GM23338 (cell line): ENCODE measurements around the gene HOXA3. TPM values are rescaled to one million over a fixed set of nuclear protein-coding genes. Genes with fewer than 3 reads are reported as not detected.

Experiments used
- ATAC-seq: fragments of 200-7000 bp; cut with Tn5 transposase; 3 replicates; pipeline ENCODE4 v1.9.1; 2020
- DNase-seq: peaks from one replicate; pipeline ENCODE4 v3.0.0-alpha.2; 2015; ENCODE audit warnings: low spot score
- H2AFZ ChIP-seq: fragments of 200-600 bp; sonication (generic); 2 replicates; pipeline ENCODE4 v1.8.0; 2016; ENCODE audit warnings: antibody characterized with exemption, mild to moderate bottlenecking, moderate library complexity
- H3F3A ChIP-seq: fragments of 200-600 bp; sonication (generic); replicated peaks from 2 replicates; pipeline ENCODE4 v1.8.0; 2017; ENCODE audit warnings: antibody characterized with exemption, mixed run types, low read depth
- H3K27ac ChIP-seq: fragments of 200-600 bp; sonication (generic); 2 replicates; pipeline ENCODE4 v1.6.1; 2016; ENCODE audit warnings: low read depth
- H3K27me3 ChIP-seq: fragments of 200-600 bp; sonication (generic); 2 replicates; pipeline ENCODE4 v1.8.0; 2016; ENCODE audit warnings: mild to moderate bottlenecking, mixed run types, moderate library complexity; ENCODE audit not compliant: insufficient read depth
- H3K36me3 ChIP-seq: fragments of 200-600 bp; sonication (generic); 2 replicates; pipeline ENCODE4 v1.8.0; 2016; ENCODE audit warnings: mild to moderate bottlenecking; ENCODE audit not compliant: insufficient read depth
- H3K4me1 ChIP-seq: fragments of 200-600 bp; sonication (generic); 2 replicates; pipeline ENCODE4 v1.8.0; 2016; ENCODE audit warnings: mild to moderate bottlenecking, moderate library complexity; ENCODE audit not compliant: insufficient read depth
- H3K4me2 ChIP-seq: fragments of 200-600 bp; sonication (generic); 2 replicates; pipeline ENCODE4 v1.7.1; 2017; ENCODE audit warnings: mixed run types
- H3K4me3 ChIP-seq: fragments of 200-600 bp; sonication (generic); 2 replicates; pipeline ENCODE4 v1.6.1; 2016; ENCODE audit warnings: mixed run types
- H3K79me2 ChIP-seq: fragments of 200-600 bp; sonication (generic); replicated peaks from 2 replicates; pipeline ENCODE4 v1.8.0; 2017; ENCODE audit warnings: mild to moderate bottlenecking; ENCODE audit not compliant: insufficient read depth
- H3K9me2 ChIP-seq: fragments of 200-600 bp; sonication (generic); 2 replicates; pipeline ENCODE4 v1.8.0; 2017; ENCODE audit not compliant: insufficient read depth
- H4K20me1 ChIP-seq: fragments of 200-600 bp; sonication (generic); replicated peaks from 2 replicates; pipeline ENCODE4 v1.8.0; 2017; ENCODE audit warnings: mild to moderate bottlenecking; ENCODE audit not compliant: insufficient read depth
- H3K27ac Mint-ChIP-seq: 2 replicates; pipeline ENCODE4 v1.8.0; 2020; ENCODE audit warnings: inconsistent platforms, mild to moderate bottlenecking, moderate library complexity, mixed read lengths
- H3K27me3 Mint-ChIP-seq: 3 replicates; pipeline ENCODE4 v1.8.0; 2022; ENCODE audit warnings: low read depth, mild to moderate bottlenecking, moderate library complexity, mixed read lengths, inconsistent platforms; ENCODE audit not compliant: insufficient read depth, poor library complexity
- H3K36me3 Mint-ChIP-seq: 3 replicates; pipeline ENCODE4 v1.8.0; 2021; ENCODE audit warnings: low read depth, mild to moderate bottlenecking, inconsistent platforms, moderate library complexity, mixed read lengths
- H3K4me1 Mint-ChIP-seq: 3 replicates; pipeline ENCODE4 v1.8.0; 2020; ENCODE audit warnings: mild to moderate bottlenecking, inconsistent platforms, mixed read lengths
- H3K4me3 Mint-ChIP-seq: 3 replicates; pipeline ENCODE4 v1.8.0; 2021; ENCODE audit warnings: moderate library complexity, mild to moderate bottlenecking, inconsistent platforms, mixed read lengths
- H3K9me3 Mint-ChIP-seq: 3 replicates; pipeline ENCODE4 v1.8.0; 2020; ENCODE audit warnings: moderate library complexity, mild to moderate bottlenecking, inconsistent platforms, mixed read lengths
- CREB1 ChIP-seq: fragments of 250-450 bp; sonication (Bioruptor Pico); IDR thresholded peaks from 2 replicates; pipeline ENCODE4 v1.5.0; 2020; ENCODE audit warnings: low read depth, mild to moderate bottlenecking, moderate library complexity
- EZH2 ChIP-seq: fragments of 200-600 bp; sonication (generic); IDR thresholded peaks from one replicate; pipeline ENCODE4 v1.8.0; 2017; ENCODE audit warnings: antibody characterized with exemption, mild to moderate bottlenecking, low read depth; ENCODE audit not compliant: unreplicated experiment
- EZH2phosphoT487 ChIP-seq: fragments of 200-600 bp; sonication (generic); IDR thresholded peaks from one replicate; pipeline ENCODE4 v1.8.1; 2018; ENCODE audit warnings: antibody characterized with exemption; ENCODE audit not compliant: unreplicated experiment
- JUNB ChIP-seq: IDR thresholded peaks from one replicate; pipeline ENCODE4 v1.6.1; 2016; ENCODE audit warnings: antibody characterized with exemption; ENCODE audit not compliant: unreplicated experiment
- NANOG ChIP-seq: IDR thresholded peaks from 2 replicates; pipeline ENCODE4 v1.6.1; 2016; ENCODE audit warnings: antibody characterized with exemption, borderline replicate concordance
- POLR2AphosphoS5 ChIP-seq: IDR thresholded peaks from 2 replicates; pipeline ENCODE4 v1.6.1; 2016; ENCODE audit warnings: antibody characterized with exemption, low read depth
- ZNF114 ChIP-seq: fragments of 250-450 bp; sonication (Bioruptor Pico); IDR thresholded peaks from 2 replicates; pipeline ENCODE4 v1.5.0; 2020; ENCODE audit warnings: mild to moderate bottlenecking, moderate library complexity
- polyA plus RNA-seq: library from polyadenylated mRNA; unstranded; fragments of >200 nt; fragmentation: Nextera tagmentation; extraction: Ambion mirVana; gene quantifications from 2 replicates; pipeline ENCODE4 v1.2.1, GENCODE V29; 2016
- total RNA-seq: library from RNA; depleted of rRNA; stranded (reverse); fragments of >200 nt; shearing (Covaris generic); gene quantifications from 2 replicates; pipeline ENCODE4 v1.2.3, GENCODE V29; 2014
- TF ChIP-seq, protein P1 (sequence below): fragments of 250-450 bp; sonication (Bioruptor Pico); IDR thresholded peaks from 2 replicates; pipeline ENCODE4 v1.5.0; 2020; ENCODE audit warnings: mild to moderate bottlenecking, moderate library complexity
- TF ChIP-seq, protein P2 (sequence below): IDR thresholded peaks from one replicate; pipeline ENCODE4 v1.6.1; 2018; ENCODE audit warnings: antibody characterized with exemption; ENCODE audit not compliant: unreplicated experiment

The HOXA3 gene
- total and polyA plus RNA-seq, 2 experiments from 2014 or later: not detected

- Histone ChIP-seq H3K79me2 (no peaks in the 10 kb centered on the region), H3K4me3 (0 out of 2 replicates have a peak overlapping the region, but pooled peaks have one; percentile 17), H3K27ac (no peak overlapping the region)
These were observed 57.9 kb downstream of the HOXA3 start for GRCh38 chr7:27094304-27095049.

DNA sequence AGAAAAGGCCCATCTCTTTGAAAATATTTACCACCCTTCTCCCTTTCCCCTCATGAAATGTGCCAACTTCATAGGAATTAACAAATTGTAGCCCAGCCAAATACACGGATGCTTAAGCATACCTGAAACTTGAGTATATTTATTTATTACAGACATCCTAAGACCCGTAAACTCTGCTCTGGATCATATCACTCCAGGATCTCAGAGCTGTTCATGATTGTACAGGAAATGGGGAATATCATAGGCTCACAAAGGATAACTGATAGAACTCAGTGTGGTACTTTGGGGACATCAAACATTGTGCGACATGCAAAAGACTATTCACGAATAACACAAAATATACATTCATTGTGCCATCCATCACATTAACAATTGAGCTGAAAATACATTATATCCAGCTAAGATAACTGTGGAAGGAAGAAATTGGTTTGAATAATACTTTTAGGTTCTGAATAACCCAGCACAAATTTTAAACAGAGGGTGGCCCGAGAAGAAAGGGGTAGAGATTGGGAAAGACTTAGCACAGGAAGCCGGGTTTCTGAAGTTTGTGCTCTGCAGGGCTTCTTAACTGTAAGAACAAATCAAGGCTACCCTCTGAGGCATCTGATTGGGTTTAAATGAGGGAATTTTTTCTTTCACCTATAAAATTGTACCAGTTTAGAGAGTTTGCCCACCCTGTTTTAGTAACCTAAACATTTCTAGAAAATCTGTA lies 59.0 kb downstream of the HOXA3 start:
- peaks cover 59% of the 10 kb centered on the region for H3K4me1 ChIP-seq
- H3K9me2 ChIP-seq: no peaks in the 10 kb centered on the region
- peaks cover 100% of the 10 kb centered on the region for H3K27me3 Mint-ChIP-seq
- H3K4me1 Mint-ChIP-seq: peaks cover 51% of the 10 kb centered on the region
- no peak for ATAC-seq
- H2AFZ ChIP-seq: no peak overlapping the region
- H3F3A ChIP-seq: peaks cover 42% of the 10 kb centered on the region
- H3K4me3 Mint-ChIP-seq: no peak overlapping the region
- H3K79me2 ChIP-seq: no peaks in the 10 kb centered on the region
- no peaks in the 10 kb centered on the region for H3K36me3 Mint-ChIP-seq
- no peak overlapping the region for H3K4me3 ChIP-seq
- H3K27me3 ChIP-seq: peaks cover 100% of the 10 kb centered on the region
- H3K27ac ChIP-seq: no peak overlapping the region
- H4K20me1 ChIP-seq: peaks cover 52% of the 10 kb centered on the region
- no peak overlapping the region for H3K27ac Mint-ChIP-seq
- no peak for DNase-seq
- no peak for TF ChIP-seq NANOG
- TF ChIP-seq, protein P1, sequence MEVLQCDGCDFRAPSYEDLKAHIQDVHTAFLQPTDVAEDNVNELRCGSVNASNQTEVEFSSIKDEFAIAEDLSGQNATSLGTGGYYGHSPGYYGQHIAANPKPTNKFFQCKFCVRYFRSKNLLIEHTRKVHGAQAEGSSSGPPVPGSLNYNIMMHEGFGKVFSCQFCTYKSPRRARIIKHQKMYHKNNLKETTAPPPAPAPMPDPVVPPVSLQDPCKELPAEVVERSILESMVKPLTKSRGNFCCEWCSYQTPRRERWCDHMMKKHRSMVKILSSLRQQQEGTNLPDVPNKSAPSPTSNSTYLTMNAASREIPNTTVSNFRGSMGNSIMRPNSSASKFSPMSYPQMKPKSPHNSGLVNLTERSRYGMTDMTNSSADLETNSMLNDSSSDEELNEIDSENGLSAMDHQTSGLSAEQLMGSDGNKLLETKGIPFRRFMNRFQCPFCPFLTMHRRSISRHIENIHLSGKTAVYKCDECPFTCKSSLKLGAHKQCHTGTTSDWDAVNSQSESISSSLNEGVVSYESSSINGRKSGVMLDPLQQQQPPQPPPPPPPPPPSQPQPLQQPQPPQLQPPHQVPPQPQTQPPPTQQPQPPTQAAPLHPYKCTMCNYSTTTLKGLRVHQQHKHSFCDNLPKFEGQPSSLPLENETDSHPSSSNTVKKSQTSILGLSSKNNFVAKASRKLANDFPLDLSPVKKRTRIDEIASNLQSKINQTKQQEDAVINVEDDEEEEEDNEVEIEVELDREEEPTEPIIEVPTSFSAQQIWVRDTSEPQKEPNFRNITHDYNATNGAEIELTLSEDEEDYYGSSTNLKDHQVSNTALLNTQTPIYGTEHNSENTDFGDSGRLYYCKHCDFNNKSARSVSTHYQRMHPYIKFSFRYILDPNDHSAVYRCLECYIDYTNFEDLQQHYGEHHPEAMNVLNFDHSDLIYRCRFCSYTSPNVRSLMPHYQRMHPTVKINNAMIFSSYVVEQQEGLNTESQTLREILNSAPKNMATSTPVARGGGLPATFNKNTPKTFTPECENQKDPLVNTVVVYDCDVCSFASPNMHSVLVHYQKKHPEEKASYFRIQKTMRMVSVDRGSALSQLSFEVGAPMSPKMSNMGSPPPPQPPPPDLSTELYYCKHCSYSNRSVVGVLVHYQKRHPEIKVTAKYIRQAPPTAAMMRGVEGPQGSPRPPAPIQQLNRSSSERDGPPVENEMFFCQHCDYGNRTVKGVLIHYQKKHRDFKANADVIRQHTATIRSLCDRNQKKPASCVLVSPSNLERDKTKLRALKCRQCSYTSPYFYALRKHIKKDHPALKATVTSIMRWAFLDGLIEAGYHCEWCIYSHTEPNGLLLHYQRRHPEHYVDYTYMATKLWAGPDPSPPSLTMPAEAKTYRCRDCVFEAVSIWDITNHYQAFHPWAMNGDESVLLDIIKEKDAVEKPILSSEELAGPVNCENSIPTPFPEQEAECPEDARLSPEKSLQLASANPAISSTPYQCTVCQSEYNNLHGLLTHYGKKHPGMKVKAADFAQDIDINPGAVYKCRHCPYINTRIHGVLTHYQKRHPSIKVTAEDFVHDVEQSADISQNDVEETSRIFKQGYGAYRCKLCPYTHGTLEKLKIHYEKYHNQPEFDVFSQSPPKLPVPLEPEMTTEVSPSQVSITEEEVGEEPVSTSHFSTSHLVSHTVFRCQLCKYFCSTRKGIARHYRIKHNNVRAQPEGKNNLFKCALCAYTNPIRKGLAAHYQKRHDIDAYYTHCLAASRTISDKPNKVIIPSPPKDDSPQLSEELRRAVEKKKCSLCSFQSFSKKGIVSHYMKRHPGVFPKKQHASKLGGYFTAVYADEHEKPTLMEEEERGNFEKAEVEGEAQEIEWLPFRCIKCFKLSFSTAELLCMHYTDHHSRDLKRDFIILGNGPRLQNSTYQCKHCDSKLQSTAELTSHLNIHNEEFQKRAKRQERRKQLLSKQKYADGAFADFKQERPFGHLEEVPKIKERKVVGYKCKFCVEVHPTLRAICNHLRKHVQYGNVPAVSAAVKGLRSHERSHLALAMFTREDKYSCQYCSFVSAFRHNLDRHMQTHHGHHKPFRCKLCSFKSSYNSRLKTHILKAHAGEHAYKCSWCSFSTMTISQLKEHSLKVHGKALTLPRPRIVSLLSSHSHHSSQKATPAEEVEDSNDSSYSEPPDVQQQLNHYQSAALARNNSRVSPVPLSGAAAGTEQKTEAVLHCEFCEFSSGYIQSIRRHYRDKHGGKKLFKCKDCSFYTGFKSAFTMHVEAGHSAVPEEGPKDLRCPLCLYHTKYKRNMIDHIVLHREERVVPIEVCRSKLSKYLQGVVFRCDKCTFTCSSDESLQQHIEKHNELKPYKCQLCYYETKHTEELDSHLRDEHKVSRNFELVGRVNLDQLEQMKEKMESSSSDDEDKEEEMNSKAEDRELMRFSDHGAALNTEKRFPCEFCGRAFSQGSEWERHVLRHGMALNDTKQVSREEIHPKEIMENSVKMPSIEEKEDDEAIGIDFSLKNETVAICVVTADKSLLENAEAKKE: no peak
- no peak for TF ChIP-seq POLR2AphosphoS5
- TF ChIP-seq JUNB: no peak
- TF ChIP-seq ZNF114: no peak
- TF ChIP-seq EZH2phosphoT487: no peak
- TF ChIP-seq EZH2: peak; percentile 57
- no peaks in the 10 kb centered on the region for H3K36me3 ChIP-seq
- no peak overlapping the region for H3K4me2 ChIP-seq
- H3K9me3 Mint-ChIP-seq: peaks cover 4% of the 10 kb centered on the region; the same call in 1 of the 3 replicates

More at GRCh38 chr7:27094304-27095049, 57.9 kb downstream of the HOXA3 start:
- H4K20me1 ChIP-seq: peaks cover 54% of the 10 kb centered on the region
- DNase-seq (no peak), ATAC-seq (no peak)
- no peak overlapping the region for H3K27ac Mint-ChIP-seq
- TF ChIP-seq, protein P2, sequence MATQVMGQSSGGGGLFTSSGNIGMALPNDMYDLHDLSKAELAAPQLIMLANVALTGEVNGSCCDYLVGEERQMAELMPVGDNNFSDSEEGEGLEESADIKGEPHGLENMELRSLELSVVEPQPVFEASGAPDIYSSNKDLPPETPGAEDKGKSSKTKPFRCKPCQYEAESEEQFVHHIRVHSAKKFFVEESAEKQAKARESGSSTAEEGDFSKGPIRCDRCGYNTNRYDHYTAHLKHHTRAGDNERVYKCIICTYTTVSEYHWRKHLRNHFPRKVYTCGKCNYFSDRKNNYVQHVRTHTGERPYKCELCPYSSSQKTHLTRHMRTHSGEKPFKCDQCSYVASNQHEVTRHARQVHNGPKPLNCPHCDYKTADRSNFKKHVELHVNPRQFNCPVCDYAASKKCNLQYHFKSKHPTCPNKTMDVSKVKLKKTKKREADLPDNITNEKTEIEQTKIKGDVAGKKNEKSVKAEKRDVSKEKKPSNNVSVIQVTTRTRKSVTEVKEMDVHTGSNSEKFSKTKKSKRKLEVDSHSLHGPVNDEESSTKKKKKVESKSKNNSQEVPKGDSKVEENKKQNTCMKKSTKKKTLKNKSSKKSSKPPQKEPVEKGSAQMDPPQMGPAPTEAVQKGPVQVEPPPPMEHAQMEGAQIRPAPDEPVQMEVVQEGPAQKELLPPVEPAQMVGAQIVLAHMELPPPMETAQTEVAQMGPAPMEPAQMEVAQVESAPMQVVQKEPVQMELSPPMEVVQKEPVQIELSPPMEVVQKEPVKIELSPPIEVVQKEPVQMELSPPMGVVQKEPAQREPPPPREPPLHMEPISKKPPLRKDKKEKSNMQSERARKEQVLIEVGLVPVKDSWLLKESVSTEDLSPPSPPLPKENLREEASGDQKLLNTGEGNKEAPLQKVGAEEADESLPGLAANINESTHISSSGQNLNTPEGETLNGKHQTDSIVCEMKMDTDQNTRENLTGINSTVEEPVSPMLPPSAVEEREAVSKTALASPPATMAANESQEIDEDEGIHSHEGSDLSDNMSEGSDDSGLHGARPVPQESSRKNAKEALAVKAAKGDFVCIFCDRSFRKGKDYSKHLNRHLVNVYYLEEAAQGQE: no peak
- TF ChIP-seq EZH2: peak; percentile 31
- TF ChIP-seq CREB1 (CRISPR knock-in tag): no peak
- TF ChIP-seq EZH2phosphoT487: peak; percentile 46
- H3K4me1 ChIP-seq: peaks cover 64% of the 10 kb centered on the region
- H3K4me3 Mint-ChIP-seq: peak overlapping the region; percentile 69; the same call in 1 of the 3 replicates
- no peaks in the 10 kb centered on the region for H3K9me2 ChIP-seq
- peaks cover 50% of the 10 kb centered on the region for H3F3A ChIP-seq
- no peaks in the 10 kb centered on the region for H3K36me3 Mint-ChIP-seq
- no peaks in the 10 kb centered on the region for H3K36me3 ChIP-seq
- H3K27me3 ChIP-seq: peaks cover 100% of the 10 kb centered on the region
- H3K4me2 ChIP-seq: no peak overlapping the region
- H3K27me3 Mint-ChIP-seq: peaks cover 100% of the 10 kb centered on the region
- no peak overlapping the region for H2AFZ ChIP-seq
- peaks cover 59% of the 10 kb centered on the region for H3K4me1 Mint-ChIP-seq
- peaks cover 8% of the 10 kb centered on the region; the same call in 1 of the 3 replicates for H3K9me3 Mint-ChIP-seq
